Measurements from ENCODE around the gene DMBX1.

The DMBX1 gene

GRCh38 chr1:46506470-46507219 lies 17.0 kb downstream of the DMBX1 start:
- DNase-seq (ENCODE audit: low spot score), result no peak

- DNase-seq (ENCODE audit: low spot score), result peak; percentile 63
Measured at GRCh38 chr1:46508757-46509156, 19.1 kb downstream of the DMBX1 start.

- no peak for DNase-seq (ENCODE audit: low spot score)
Measured at GRCh38 chr1:46510341-46510997, 20.8 kb downstream of the DMBX1 start.

DNA sequence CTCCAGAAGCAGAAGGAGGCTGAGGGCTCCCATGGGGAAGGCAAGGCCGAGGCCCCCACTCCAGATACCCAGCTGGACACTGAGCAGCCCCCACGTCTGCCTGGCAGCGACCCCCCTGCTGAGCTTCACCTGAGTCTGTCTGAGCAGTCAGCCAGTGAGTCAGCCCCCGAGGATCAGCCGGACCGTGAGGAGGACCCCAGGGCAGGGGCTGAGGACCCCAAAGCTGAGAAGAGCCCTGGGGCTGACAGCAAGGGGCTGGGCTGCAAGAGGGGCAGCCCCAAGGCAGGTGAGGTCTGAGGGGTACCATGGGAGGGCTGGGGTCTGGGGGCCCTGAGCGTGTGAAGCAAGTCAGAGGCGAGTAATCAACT lies 21.3 kb downstream of the DMBX1 start:
- DNase-seq (ENCODE audit: low spot score), result no peak

DNA sequence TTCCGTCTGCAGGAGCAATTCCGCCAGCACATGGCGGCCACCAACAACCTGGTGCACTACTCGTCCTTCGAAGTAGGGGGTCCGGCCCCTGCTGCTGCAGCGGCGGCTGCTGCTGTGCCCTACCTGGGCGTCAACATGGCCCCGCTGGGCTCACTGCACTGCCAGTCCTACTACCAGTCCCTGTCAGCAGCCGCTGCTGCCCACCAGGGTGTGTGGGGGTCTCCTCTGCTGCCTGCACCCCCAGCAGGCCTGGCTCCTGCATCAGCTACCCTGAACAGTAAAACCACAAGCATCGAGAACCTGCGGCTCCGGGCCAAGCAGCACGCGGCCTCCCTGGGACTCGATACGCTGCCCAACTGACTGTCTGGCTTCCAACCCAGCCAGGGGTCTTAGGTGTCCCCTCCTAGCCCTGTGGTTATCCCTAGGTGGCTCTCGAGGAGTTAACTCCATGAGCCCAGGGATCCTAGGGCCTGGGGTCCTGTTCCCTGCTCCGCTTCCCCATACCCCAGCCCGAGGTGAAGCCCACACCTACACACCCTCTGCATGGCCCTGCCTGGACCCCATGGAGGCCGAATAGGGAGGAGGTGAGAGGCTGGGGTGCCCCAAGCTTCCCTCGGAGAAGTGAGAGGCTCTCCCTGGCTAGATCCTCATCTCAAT lies 22.6 kb downstream of the DMBX1 start:
- no peak for DNase-seq (ENCODE audit: low spot score)

GRCh38 chr1:46512792-46513190 lies 23.2 kb downstream of the DMBX1 start:
- no peak for DNase-seq (ENCODE audit: low spot score)

GRCh38 chr1:46513536-46513935 lies 23.9 kb downstream of the DMBX1 start:
- no peak for DNase-seq (ENCODE audit: low spot score)

- no peak for DNase-seq (ENCODE audit: low spot score)
Measured at GRCh38 chr1:46515576-46515975, 25.9 kb downstream of the DMBX1 start.

DNA sequence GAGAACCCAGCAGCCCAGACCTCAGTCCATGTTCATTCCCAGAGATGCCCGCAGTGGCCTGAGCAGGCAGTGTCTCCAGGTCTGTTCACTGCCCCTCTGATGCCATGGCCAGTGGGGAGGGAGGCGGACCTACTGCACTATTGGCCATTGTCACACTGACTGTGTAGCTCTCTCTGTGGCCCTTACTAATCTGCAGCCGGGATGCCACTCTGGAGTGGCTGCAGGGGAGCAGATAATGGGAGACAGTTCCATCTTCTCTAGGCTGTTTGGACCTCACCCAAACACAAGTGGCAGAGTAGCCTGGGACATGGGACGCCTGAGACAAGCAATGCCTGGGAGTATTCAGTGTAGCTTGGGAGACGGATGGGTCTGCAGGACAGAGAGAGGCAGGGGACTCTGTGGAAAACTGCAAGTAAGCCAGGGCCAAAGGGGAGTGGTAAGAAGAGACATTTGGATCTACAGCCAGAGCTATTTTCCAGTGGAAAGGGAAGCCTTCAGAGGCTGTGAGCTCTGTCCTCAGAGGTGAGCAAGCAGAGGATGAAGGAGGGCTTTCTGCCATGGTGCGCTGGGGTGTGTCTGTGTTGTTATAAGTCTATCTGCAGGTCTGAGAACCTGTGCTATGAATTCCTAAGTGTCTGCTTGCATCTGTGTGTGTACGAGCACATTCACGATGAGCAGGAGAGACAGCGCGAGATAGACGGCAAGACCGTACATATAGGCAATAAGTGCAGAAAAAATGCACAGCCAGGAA lies 26.7 kb downstream of the DMBX1 start:
- no peak for DNase-seq (ENCODE audit: low spot score)

- DNase-seq (ENCODE audit: low spot score), result no peak
Measured at GRCh38 chr1:46517010-46517600, 27.5 kb downstream of the DMBX1 start.

- DNase-seq (ENCODE audit: low spot score), result no peak
Measured at GRCh38 chr1:46517932-46518498, 28.4 kb downstream of the DMBX1 start.

GRCh38 chr1:46519209-46519608 lies 29.6 kb downstream of the DMBX1 start:
- no peak for DNase-seq (ENCODE audit: low spot score)

DNA sequence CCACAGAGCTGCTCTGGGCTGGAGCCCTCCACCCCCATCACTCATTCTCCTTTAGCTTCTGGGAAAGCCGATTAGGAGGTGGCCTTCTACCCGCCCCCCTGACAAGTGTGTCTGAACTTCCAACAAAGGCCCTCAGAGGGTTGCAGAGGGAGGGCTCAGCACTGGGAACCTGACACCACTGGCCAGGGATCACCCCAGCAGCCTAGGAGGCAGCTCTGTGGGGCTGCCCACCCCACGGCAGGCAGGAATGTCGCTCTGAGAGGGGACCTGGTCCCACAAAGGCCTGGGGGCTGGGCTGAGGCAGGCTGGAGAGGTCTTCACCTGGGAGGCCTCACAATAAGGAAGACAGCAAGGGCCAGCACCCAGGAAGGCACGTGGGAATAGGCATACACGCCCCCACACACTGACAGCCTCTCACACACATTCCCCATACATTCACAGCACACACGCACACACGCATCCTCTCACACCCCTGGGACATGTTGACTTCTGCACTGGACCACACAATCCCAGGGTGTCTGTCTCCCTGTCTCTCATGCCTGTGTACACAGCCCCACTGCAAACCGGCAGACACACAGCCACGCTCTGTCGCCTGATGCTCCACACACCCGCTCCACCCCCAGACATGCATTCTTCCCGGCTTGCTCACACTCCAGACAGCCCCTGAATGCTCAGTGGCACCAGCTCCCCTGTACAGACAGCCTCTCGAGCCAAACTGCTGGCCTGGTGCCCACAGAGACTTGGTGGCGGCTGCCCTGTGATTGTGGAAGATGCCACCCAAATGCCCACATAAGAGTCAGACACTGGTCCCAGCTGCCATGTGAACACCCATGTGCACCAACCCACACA lies 30.7 kb downstream of the DMBX1 start:
- no peak for DNase-seq (ENCODE audit: low spot score)

- DNase-seq (ENCODE audit: low spot score), result no peak
Measured at GRCh38 chr1:46521414-46521813, 31.8 kb downstream of the DMBX1 start.

- peak; percentile 25 for DNase-seq (ENCODE audit: low spot score)
Measured at GRCh38 chr1:46522184-46522968, 32.7 kb downstream of the DMBX1 start.

GRCh38 chr1:46522969-46523320 lies 33.3 kb downstream of the DMBX1 start:
- DNase-seq (ENCODE audit: low spot score), result no peak

- no peak for DNase-seq (ENCODE audit: low spot score)
Measured at GRCh38 chr1:46523496-46524353, 34.1 kb downstream of the DMBX1 start.

DNA sequence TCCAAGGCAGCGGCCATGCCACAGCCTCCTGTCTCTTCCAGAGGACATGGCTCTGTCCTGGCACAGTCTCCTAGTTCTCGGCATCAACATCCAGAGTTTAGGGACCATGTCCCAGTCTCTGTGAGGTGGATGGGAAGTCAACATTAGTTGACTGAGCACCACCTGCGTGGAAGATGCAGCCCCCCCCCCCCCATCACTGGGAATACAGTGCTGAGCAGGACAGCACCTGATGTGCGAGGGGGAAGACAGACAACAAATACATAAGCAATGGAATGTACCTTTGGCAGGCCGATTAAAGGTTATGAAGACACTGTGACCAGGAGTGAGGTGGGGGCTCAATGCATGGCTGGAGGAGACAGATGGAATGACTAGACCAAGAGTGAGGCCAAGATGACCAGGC lies 35.2 kb downstream of the DMBX1 start:
- no peak for DNase-seq (ENCODE audit: low spot score)
